ENCODE data around the gene ZC3H12D.

Gene ZC3H12D

GRCh38 chr6:149474108-149474935 lies 10.5 kb downstream of the ZC3H12D start:
- in situ Hi-C loops (cut with MboI; ENCODE audit: low sequenced_read_pairs, unreplicated experiment): no loop called here
- TF ChIP-seq, protein P1, sequence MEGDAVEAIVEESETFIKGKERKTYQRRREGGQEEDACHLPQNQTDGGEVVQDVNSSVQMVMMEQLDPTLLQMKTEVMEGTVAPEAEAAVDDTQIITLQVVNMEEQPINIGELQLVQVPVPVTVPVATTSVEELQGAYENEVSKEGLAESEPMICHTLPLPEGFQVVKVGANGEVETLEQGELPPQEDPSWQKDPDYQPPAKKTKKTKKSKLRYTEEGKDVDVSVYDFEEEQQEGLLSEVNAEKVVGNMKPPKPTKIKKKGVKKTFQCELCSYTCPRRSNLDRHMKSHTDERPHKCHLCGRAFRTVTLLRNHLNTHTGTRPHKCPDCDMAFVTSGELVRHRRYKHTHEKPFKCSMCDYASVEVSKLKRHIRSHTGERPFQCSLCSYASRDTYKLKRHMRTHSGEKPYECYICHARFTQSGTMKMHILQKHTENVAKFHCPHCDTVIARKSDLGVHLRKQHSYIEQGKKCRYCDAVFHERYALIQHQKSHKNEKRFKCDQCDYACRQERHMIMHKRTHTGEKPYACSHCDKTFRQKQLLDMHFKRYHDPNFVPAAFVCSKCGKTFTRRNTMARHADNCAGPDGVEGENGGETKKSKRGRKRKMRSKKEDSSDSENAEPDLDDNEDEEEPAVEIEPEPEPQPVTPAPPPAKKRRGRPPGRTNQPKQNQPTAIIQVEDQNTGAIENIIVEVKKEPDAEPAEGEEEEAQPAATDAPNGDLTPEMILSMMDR (IDR thresholded peaks at IDR 0.05; ENCODE audit: borderline replicate concordance, control extremely low read depth, extremely low read depth, insufficient read depth, missing control alignments): no peak
- no peak for DNase-seq (ENCODE audit: low spot score)

GRCh38 chr6:149473080-149474052 lies 11.4 kb downstream of the ZC3H12D start:
- DNase-seq (ENCODE audit: low spot score): no peak
- TF ChIP-seq, protein P1 (IDR thresholded peaks at IDR 0.05; ENCODE audit: borderline replicate concordance, control extremely low read depth, extremely low read depth, insufficient read depth, missing control alignments): peak; percentile 18
- in situ Hi-C loops (cut with MboI; ENCODE audit: low sequenced_read_pairs, unreplicated experiment): no loop called here

DNA sequence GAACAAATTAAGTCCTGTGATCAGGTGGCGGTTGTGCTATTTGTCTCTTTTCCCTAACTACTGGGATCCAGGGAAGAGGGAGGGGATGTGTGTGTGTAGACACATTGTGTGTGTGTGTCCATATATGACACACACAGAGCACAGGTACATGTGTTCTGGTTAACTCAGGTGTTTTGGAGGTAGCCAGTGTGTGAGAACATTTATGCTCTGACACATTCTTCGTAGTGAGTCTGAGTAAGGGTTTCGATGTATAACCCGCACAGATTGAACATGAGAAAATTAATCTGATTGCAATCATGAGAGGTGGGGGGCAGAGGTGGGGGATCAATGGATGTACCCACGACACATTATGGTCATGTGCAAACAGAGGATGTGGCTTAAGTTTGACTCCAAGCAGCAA lies 12.6 kb downstream of the ZC3H12D start:
- no peak for DNase-seq (ENCODE audit: low spot score)
- TF ChIP-seq, protein P1 (IDR thresholded peaks at IDR 0.05; ENCODE audit: borderline replicate concordance, control extremely low read depth, extremely low read depth, insufficient read depth, missing control alignments): no peak
- in situ Hi-C loops (cut with MboI; ENCODE audit: low sequenced_read_pairs, unreplicated experiment): no loop called here

- TF ChIP-seq, protein P1 (IDR thresholded peaks at IDR 0.05; ENCODE audit: borderline replicate concordance, control extremely low read depth, extremely low read depth, insufficient read depth, missing control alignments): no peak
Measured at GRCh38 chr6:149471801-149472200, 13.0 kb downstream of the ZC3H12D start.

GRCh38 chr6:149470948-149471347 lies 13.9 kb downstream of the ZC3H12D start:
- DNase-seq (ENCODE audit: low spot score): no peak
- TF ChIP-seq, protein P1 (IDR thresholded peaks at IDR 0.05; ENCODE audit: borderline replicate concordance, control extremely low read depth, extremely low read depth, insufficient read depth, missing control alignments): no peak
- in situ Hi-C loops (cut with MboI; ENCODE audit: low sequenced_read_pairs, unreplicated experiment): no loop called here

More at GRCh38 chr6:149471801-149472200, 13.0 kb downstream of the ZC3H12D start:
- no peak for DNase-seq (ENCODE audit: low spot score)
- in situ Hi-C loops (cut with MboI; ENCODE audit: low sequenced_read_pairs, unreplicated experiment): no loop called here

DNA sequence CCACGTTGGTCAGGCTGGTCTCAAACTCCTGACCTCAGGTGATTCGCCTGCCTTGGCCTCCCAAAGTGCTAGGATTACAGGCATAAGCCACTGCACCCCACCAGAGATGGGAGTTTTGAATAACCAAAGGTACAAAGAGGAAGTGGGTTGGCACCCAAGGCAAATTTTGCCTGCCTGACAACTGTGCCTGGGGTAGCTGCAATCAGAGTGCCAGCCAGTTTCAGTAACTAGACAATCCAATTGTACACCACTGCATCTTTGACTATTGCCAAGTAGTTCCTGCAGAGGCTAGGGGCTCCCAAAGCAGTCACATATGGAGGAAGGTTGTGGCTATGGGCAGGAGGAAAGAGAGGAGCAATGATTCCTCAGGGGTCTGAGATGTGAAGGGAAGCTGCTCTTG lies 16.6 kb downstream of the ZC3H12D start:
- in situ Hi-C loops (cut with MboI; ENCODE audit: low sequenced_read_pairs, unreplicated experiment): no loop called here
- no peak for DNase-seq (ENCODE audit: low spot score)
- TF ChIP-seq, protein P1 (IDR thresholded peaks at IDR 0.05; ENCODE audit: borderline replicate concordance, control extremely low read depth, extremely low read depth, insufficient read depth, missing control alignments): no peak

Data from GM13976 (cell line).